NCI-H1436 treated with DMSO at 0.1 percent for 48 hours (cell line): ENCODE results near the gene IL4R.

ENCODE experiments used
- DNase-seq: peaks from one replicate; lab custom pipeline; 2025; lab: John Stamatoyannopoulos, UW

Gene IL4R

DNA sequence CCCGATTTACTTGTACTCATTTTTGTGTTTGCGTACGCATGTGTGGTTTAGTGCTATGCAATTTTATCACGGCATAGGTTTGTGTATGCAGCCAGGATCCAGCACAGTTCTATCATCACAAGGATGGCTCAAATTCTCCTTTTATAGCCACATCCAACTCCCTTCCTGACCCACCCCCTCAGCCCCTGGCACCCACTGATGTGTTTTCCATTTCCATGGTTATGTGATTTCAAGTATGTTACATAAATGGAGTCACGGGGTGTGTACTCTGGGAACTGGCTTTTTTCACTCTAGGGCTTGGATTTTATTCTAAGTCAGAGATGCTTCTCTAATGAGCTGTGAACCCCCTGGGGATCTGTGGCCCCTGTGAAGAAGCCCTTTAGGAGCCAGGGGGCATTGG, 16.8 kb downstream of the IL4R start:
- no peak for DNase-seq

DNA sequence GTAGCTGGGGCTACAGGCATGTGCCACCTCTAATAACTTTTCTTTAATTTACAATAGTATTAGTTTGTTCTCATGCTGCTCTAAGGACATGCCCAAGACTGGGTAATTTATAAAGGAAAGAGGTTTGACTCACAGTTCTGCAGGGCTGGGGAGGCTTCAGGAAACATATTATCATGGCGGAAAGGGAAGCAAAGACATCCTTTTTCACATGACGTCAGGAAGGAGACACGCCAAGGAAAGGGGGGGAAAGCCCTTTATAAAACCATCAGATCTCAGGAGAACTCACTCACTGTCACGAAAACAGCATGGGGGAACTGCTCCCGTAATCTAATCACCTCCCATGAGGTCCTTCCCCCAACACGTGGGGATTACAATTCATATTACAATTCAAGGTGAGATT, 18.3 kb downstream of the IL4R start:
- DNase-seq, result no peak

DNA sequence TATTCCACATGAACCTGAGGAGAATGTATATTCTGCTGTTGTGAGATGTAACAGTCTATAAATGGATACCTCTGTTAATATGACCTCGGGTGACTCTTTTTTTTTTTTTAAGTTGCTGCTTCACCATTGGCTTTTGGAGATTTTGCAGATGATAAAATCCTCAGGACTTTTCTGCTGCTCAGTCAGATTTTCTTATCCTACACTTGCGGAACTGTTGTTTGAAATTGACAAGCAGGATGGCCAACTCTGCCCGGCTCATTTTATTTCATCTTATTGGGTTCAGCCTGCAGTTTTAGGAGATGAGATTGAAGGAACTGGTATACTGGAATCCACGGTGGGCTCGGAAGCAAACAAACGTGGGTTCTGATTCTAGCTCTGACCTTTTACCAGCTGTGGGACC, 19.3 kb downstream of the IL4R start:
- DNase-seq, result no peak

DNA sequence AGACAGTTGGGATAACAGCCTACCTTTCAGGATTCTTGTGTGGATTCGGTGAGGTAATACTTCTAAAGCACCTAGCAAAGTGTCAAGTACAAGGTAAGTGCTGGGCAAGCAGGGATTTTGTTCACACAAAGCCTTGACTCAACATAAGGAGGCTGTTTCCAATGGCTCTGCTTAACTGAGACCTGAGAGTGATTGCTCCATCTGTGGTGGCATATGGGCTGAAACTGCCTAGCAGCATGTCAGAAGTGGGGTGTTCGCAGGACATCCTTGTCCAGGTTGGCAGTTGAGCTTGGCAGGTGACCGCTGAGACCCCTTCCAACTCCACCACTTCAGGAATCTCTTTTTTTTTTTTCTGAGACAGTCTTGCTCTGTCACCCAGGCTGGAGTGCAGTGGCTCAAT, 19.8 kb downstream of the IL4R start:
- DNase-seq, result no peak

DNA sequence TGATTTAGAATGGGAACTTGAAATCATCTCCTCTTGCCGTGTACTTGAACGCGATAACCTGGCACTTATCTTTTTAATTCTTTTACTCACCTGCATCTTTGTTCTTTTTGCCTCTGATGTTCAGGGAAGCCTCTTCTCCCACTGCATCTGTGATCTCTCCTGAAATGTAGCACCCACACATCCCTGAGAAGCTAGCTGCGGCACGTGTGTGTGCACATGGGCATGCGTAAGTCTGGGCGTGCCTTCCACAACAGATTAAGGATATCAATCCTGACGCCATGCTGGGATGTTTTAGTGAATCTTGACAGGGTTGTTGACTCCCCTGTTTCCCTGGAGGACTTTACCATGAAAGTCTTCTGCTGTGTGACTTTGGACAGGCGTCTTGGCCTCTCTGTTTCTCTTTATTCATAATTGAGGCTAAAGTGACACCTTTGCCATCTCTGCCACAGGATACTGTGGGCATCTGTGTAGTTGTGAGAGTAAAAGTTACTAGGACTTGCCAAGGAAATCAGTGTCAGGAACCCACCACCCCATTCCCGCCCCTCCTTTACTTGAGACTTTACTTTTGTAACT, 20.5 kb downstream of the IL4R start:
- DNase-seq, result no peak

DNA sequence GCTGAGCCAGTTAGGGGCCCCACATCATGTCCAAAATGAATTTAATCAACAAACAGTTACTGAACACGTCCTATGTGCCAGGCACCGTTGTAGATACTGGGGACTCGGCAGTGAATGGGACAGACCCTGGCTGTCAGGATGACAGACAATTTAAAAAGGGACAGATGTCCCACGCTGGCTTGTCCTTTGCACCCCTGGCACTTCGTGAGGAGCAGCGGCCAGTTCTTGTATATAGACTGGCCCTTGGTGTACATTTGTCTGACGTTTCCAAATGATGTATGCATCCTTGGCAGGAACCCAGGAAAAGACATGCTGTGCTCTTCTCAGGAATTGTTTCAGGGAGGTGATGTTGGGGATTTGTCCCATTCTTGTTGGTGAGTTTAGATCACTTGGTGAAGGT, 21.1 kb downstream of the IL4R start:
- DNase-seq, result no peak

DNA sequence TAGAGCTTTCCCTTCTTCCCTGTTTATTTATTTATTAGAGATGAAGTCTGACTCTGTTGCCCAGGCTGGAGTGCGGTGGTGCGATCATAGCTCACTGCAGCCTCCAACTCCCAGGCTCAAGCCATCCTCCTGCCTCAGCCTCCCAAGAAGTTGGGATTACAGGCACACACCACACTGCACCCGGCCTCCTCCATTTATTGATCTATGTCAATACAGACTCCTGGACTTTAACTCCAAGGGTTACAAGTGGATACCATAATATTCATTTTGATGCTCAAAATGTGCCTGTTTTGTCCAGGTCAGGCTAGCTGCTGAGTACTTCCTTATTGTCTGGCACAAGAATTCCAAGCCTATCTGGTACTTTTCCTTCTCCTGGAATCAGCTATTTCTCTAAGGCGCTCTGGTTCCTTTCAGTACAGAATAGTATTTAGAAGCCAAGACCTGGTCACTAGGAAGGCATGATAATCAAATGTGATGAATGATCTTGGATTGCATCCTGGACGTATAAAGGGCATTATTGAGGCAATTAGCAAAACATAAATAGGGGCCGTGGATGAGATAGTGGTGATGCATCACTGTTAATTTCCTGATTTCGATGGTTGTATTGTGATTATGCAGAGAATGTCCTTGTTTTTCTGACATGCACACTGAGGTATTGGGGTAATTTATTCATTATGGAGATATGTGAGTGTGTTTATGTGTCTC, 21.7 kb downstream of the IL4R start:
- no peak for DNase-seq

DNA sequence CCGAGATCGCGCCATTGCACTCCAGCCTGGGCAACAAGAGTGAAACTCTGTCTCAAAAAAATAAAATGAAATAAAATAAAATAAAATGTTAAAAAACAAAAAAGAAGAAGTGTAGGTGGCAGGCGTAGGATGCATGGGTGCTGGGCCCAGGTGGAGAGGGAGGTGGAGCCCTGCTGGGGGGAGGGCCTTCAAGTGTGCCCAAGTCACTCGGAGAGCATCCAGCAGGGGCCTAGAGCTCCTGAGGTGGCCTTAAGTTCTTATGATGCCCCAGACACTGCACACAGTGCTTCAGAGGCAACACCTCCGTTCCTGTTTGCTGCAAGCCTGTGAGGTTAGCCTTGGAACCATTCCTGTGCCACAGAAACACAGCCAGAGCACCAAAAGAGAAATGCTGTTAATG, 23.2 kb downstream of the IL4R start:
- DNase-seq, result no peak

DNA sequence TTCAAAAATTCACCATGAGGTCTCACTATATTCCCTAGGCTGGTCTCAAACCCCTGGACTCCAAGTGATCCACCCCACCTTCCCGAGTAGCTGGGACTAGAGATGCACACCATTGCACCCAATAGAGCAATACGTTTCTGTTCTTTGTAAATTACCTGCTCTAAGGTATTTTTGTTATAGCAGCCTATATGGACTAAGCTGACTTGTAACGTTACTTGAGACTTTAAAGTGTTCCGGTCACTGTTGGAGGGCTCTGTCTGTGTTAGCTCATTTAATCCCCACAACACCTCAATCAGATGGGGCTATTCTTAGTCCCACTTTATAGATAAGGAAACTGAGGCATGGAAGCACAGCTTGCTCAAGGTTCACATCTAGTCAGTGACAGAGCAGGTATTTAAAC, 25.4 kb downstream of the IL4R start:
- DNase-seq, result no peak

DNA sequence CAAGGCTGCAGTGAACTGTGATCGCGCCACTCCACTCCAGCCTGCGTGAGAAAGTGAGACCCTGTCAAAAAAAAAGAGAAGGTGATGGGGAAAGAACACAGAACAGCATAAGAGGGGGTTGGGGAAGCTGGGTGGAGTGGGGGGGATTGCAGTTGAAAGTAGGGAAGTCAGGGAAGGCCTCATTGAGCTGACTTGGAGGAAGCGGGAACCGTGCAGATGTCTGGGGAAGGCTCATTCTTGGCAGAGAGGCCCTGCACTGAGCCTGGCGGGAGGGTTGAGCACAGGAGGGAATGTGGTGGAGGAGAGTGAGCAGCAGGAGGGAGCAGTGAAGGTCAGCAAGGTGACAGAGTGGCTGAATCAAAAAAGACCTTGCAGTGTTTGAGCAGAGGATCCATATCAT, 26.9 kb downstream of the IL4R start:
- no peak for DNase-seq

DNA sequence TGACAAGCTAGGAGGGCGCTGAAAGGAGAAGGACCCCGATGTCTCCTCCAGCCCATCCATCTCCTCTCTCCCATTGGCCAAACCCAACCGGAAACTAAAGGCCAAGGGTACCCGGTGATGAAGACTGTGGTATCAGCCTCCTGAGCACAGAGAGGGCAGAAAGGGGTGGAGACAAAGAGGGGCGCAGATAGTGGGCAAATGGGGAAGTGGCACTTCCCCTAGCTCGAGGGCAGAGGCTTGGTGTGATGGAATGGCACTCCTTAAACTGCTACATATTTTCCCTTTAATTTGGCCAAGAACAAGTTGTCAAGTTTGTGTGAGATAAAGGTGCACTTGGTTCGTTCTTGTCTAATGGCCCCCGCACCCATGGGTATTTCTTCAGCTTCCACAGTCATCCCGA, 27.8 kb downstream of the IL4R start:
- DNase-seq, result no peak

DNA sequence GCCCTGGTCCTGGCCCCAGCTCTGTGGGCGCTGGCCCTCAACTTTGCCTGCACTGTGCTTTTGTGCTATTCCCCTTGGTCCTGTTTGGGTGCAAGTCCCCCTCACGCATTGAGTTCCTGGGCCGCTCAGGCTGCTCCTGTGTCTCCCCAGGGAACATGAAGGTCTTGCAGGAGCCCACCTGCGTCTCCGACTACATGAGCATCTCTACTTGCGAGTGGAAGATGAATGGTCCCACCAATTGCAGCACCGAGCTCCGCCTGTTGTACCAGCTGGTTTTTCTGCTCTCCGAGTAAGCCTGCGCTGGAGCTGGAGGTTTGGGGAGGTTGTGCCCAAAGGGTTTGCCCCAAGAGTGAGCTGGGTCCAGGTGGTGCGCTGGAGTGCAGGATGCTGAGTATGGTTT, 28.2 kb downstream of the IL4R start:
- no peak for DNase-seq

DNA sequence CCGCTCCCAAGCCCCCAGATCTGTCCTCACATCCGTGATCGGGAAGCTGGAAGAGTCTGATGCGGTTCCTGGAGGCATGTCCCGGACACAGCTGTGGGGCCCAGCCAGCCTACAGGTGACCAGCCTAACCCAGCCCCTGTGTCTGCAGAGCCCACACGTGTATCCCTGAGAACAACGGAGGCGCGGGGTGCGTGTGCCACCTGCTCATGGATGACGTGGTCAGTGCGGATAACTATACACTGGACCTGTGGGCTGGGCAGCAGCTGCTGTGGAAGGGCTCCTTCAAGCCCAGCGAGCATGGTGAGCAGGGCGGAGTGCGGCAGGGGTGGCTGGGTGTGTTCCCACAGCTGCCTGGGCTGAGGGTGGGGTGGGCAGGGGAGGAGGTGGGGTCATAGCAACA, 30.9 kb downstream of the IL4R start:
- no peak for DNase-seq

DNA sequence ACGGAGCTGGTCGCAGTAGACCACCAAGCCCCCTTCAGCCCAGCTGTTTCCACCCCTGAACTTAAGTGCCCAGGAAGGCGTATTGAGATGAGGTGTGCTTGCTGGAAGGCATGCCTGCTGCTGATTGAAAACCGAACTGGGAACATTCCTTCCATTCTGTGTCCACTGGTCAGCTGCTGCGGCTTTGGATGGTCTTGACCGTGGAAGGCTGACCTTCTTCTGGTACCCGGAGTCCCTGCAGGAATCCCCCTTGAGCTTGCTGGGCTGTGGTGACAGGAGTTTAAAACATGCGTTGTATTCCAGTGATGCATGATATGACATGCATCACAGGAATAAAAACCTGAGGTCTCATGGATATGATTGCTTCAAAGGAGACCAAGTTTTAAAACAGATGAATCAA, 31.4 kb downstream of the IL4R start:
- DNase-seq, result no peak

DNA sequence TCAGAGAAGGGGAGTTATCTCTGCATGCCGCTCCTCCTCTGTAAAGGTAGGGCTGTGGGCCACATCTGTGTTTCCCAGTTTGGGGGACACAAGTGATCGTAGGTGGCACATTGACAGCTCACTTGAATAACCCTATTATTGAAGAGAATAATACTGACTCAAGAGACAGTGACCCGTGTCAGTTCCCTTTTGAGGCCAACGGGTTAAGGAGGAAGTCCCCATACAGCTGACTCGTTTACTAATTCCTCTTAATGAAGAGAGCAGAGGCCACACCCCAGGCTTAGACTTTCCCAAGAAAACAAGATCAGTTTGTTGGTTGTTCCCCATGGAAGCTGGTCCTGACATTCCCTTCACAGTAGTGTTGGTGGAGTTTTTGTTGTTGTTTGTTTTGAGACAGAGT, 33.0 kb downstream of the IL4R start:
- no peak for DNase-seq

DNA sequence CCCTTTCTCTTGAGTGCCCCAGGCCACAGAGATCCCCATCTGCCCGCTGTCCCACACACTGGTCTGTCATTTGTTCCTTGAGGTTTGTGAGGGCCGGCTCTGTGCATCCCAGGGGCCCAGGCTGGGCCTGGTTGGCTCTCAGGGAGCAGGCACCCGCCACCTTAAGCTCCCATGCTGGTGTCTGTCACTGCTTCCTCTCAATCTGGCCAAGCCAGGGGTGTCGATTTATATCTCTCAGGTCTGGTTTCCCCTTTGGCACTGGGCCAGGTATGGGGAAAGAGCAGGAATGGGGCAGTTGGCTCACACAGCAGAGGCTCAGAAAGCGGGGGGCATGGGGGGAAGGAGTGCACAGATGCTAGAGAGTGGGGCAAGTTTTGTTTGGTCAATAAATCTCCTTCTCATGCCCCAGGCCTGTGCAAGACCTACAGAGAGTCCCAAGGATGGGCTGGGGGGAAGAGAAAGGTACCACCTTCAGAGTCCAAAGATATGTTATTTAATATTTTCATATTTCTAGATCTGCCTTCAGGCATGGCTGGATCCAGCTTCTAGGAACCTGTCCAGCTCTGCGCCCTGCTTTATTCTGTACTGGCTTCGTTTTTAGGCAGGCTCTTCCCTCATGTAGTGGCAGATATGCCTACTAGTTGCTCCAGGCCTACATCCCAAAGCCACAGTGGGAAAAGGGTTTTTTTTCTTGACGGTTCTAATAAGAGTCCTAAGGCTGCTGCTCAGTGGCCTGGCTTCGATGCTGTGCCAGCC, 34.3 kb downstream of the IL4R start:
- no peak for DNase-seq

DNA sequence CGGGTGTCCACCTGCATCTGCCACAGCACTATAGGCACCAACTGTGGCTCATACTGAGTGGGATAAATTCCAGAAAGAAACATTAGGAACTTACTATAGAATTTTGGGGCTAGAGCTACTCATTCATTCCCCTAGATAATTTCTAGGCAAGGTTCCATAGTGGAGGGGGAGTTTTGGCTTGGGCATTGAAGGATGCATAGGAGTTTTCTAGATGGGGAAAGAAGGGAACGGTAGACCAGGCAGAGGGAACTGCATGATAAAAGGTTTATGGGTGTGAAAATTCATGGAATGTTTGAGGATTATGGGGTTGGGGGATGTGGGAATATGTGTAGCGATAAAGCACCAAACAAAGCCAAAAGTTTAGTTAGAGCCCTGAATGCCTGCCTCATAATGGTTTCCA, 35.5 kb downstream of the IL4R start:
- DNase-seq, result no peak

DNA sequence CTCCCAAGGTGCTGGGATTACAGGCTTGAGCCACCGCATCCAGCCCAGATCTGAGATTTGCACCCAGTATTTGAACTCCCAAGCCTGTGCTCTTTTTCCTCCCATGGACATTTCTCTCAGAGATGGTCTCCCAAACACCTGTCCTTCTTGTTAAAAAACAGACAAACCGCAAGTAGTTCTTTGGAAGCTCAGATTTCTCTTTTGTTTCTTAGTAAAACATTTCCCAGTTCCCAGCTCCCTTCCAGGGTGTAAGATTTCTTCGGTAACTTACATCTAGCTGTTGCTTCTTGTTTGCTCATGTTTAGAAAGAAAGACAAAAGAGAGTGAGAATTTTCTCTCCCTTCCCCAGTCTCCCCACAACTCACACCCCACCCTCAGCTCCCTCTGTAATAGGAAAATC, 36.2 kb downstream of the IL4R start:
- no peak for DNase-seq

DNA sequence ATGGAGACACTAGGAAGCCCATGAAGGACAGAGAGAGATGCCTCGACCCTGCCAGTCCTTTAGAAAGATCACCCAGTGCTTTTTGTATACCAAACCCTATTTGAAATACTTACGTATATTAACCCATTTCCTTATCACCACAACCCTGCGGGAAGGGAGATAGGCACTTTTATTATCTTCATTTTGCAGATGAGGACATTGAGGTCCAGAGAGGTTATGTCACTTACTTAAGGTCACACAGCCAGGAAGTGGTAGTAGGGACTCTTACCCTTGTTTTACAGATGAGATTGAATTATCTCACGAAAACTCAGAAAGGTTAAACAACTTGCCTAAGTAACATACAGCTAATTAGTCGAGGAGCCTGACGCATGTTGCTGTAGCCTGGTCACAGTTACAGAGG, 38.2 kb downstream of the IL4R start:
- DNase-seq, result no peak

DNA sequence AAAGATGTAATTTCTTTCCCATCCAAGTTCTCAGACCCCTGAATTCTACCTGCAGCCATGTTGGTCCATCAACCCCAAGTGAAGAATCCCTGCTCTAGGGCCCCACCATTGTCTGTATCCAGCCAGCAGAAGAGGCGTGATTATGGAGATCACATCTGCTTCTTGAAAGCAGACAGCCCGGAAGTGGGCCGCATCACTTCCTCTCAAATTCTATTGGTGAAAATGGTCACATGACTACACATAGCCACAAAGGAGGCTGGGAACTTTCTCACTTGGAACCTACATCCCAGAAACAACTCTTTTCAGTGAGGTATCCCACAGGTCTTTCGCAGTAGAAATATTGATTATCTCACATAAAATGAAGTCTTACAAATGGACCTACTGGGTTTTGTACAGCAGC, 40.1 kb downstream of the IL4R start:
- DNase-seq, result no peak

DNA sequence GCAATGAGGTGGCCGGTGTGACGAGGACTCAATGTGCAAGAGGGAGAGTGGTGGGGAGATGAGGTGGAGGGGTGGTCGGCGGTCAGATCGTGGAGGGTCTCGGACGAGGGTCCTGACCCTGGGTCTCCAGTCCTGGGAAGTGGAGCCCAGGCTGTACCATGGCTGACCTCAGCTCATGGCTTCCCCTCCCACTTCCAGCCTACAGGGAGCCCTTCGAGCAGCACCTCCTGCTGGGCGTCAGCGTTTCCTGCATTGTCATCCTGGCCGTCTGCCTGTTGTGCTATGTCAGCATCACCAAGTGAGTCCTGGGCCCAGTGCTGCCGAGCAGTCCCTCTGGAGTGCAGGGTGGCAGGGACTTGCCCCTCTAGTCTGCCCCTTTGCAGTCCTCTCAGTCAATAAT, 41.8 kb downstream of the IL4R start:
- no peak for DNase-seq

DNA sequence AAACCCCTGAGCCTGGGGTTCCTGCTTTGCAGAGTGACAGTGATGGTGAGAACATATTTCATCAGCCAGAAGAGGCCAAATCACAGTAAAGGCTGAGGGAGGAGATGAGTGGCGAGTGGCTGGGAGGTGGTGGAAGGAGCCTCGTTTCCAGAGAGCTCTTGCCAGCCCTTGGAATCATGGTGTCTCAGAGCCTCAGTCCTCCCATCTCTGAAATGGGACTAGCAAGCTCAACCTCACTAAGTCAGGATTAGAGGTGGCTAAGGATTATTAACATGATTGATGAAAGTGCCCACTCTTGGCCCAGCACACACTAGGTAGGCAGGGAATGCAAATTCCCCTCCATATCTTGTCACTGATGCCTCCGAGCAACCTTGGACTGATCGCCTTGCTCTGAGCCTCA, 43.0 kb downstream of the IL4R start:
- DNase-seq, result no peak

DNA sequence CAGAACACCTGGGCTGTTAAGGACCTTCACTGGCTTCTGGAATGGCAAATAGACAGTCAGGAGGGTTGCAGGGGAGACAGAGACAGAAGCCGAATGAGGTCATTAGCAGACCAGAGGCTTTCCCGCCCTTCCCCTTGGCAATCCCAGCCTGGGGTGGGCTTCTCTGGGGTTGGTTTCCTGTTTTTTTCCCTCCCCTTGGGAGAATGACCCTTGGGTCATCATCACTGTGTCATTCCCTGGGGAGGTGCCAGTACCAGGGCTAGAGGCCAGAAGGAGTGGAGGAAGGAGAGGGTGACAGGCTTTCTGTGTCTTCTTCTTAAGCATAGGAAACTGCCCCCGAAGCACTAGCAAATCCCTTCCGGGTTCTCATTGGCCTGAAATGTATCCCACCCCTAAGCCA, 45.3 kb downstream of the IL4R start:
- no peak for DNase-seq

DNA sequence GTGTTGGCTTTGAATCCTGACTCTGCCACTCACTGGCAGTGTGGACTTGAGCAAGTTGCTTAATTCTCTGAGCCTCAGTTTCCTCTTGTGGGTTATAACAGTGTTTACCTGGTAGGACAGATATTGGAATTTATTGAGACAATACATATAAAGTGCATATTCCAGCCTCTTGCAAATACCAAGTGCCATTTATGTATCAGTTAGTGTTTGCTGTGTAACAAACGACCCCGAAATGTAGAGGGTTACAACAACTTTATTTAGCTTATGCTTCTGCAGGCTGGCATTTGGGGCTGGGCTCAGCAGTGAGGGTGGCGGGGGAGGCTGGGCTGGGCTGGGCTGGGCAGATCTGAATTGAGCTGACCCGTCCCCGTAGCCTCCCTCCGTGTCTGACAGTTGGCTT, 45.8 kb downstream of the IL4R start:
- DNase-seq, result no peak
